ENCODE data around the gene RAP1GAP. TPM values are rescaled to one million over a fixed set of nuclear protein-coding genes. Genes with fewer than 3 reads are reported as not detected.

The RAP1GAP gene
- total and polyA plus RNA-seq, 5 experiments from 2014 or later = 0.49 to 0.60 TPM; not detected in 3

- Mint-ChIP-seq H3K4me3 (peak overlapping the region in 1 of 10 donors; percentile 71), H3K27ac (peak overlapping the region in 1 of 10 donors; percentile 40), H3K4me1 (peaks cover 0 to 7% (median 5%) of the 10 kb centered on the region in 4 donors), H3K36me3 (no peaks in the 10 kb centered on the region), H3K9me3 (no peaks in the 10 kb centered on the region), H3K27me3 (peaks cover 6 to 38% (median 23%) of the 10 kb centered on the region in 5 donors)
- POLR2A ChIA-PET = no interaction called here
- ATAC-seq (no peak), DNase-seq (no peak)
These were observed 76.9 kb downstream of the RAP1GAP start for GRCh38 chr1:21592086-21592865.

GRCh38 chr1:21590934-21591333 lies 78.2 kb downstream of the RAP1GAP start:
- no peak overlapping the region for H3K4me3 Mint-ChIP-seq
- no peak for DNase-seq
- H3K27ac Mint-ChIP-seq = no peak overlapping the region
- no peaks in the 10 kb centered on the region for H3K36me3 Mint-ChIP-seq
- ATAC-seq = no peak
- peaks cover 6 to 38% (median 23%) of the 10 kb centered on the region in 5 donors for H3K27me3 Mint-ChIP-seq
- H3K9me3 Mint-ChIP-seq = no peaks in the 10 kb centered on the region
- POLR2A ChIA-PET = no interaction called here
- H3K4me1 Mint-ChIP-seq = peaks cover 0 to 7% (median 5%) of the 10 kb centered on the region in 4 donors

GRCh38 chr1:21590126-21590880 lies 78.9 kb downstream of the RAP1GAP start:
- H3K27me3 Mint-ChIP-seq = peaks cover 3 to 34% (median 18%) of the 10 kb centered on the region in 5 donors

DNA sequence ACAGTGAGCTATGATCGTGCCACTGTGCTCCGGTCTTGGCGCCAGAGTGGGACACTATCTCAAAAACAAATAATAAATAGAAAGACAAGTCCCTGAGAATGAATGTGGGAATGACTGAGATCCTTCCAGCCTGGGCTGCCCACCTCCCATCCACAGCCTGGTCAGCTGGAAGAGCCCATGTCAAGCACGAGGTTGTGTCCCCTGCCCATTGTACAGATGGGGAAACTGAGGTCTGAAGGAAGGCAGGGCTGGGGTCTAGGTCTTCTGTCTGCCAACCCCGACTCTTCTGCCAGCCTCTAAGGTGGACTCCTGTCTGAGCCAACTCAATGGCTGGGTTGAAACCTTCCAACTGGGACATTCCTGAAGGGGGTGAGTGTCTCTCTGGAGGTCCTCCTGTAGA lies 79.5 kb downstream of the RAP1GAP start:
- peaks cover 0 to 7% (median 5%) of the 10 kb centered on the region in 4 donors for H3K4me1 Mint-ChIP-seq
- POLR2A ChIA-PET = no interaction called here
- no peak overlapping the region for H3K4me3 Mint-ChIP-seq
- H3K9me3 Mint-ChIP-seq = no peaks in the 10 kb centered on the region
- no peak for ATAC-seq
- H3K36me3 Mint-ChIP-seq = no peaks in the 10 kb centered on the region
- H3K27ac Mint-ChIP-seq = no peak overlapping the region
- DNase-seq = no peak
- H3K27me3 Mint-ChIP-seq = peaks cover 3 to 37% (median 21%) of the 10 kb centered on the region in 5 donors

More at GRCh38 chr1:21590126-21590880, 78.9 kb downstream of the RAP1GAP start:
- POLR2A ChIA-PET = no interaction called here
- no peaks in the 10 kb centered on the region for H3K9me3 Mint-ChIP-seq
- H3K27ac Mint-ChIP-seq = no peak overlapping the region
- H3K4me3 Mint-ChIP-seq = no peak overlapping the region
- no peak for DNase-seq
- no peak for ATAC-seq
- no peaks in the 10 kb centered on the region for H3K36me3 Mint-ChIP-seq
- peaks cover 0 to 7% (median 5%) of the 10 kb centered on the region in 4 donors for H3K4me1 Mint-ChIP-seq

- no peak overlapping the region for H3K27ac Mint-ChIP-seq
- peaks cover 2 to 32% (median 25%) of the 10 kb centered on the region in 5 donors for H3K27me3 Mint-ChIP-seq
- H3K4me1 Mint-ChIP-seq = peaks cover 2 to 7% (median 5%) of the 10 kb centered on the region in 4 donors
- POLR2A ChIA-PET = no interaction called here
- ATAC-seq = no peak
- no peaks in the 10 kb centered on the region for H3K9me3 Mint-ChIP-seq
- no peak for DNase-seq
- H3K4me3 Mint-ChIP-seq = no peak overlapping the region
- no peaks in the 10 kb centered on the region for H3K36me3 Mint-ChIP-seq
These were observed 81.6 kb downstream of the RAP1GAP start for GRCh38 chr1:21587602-21587953.

GRCh38 chr1:21586846-21587601 lies 82.1 kb downstream of the RAP1GAP start:
- POLR2A ChIA-PET = no interaction called here
- Mint-ChIP-seq H3K4me3 (no peak overlapping the region), H3K27me3 (peaks cover 2 to 32% (median 22%) of the 10 kb centered on the region in 5 donors), H3K4me1 (peaks cover 2 to 7% (median 5%) of the 10 kb centered on the region in 4 donors), H3K9me3 (no peaks in the 10 kb centered on the region), H3K36me3 (no peaks in the 10 kb centered on the region), H3K27ac (no peak overlapping the region)
- DNase-seq (no peak), ATAC-seq (no peak)

DNA sequence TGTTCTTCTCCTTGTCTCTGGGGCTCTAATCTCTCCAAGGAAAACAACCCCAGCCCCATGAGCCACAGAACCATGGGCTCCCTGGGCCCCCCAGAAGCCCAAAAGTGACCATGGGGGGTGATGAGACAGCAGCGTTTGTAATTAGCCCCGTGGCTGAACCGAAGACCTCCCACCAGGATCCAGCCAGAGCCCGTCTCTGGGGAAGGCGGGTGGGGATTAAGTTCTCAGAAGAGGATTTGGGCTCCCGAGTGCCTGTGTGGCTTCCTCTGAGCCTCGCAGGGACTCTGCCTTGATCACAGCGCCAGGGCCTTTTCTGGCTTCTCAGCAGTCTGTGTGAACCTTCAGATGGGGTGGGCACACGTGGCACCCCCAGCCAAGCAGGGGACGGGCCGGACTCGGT lies 82.9 kb downstream of the RAP1GAP start:
- POLR2A ChIA-PET = no interaction called here
- ATAC-seq = no peak
- DNase-seq = no peak
- H3K4me1 Mint-ChIP-seq = peaks cover 2 to 7% (median 5%) of the 10 kb centered on the region in 4 donors
- no peak overlapping the region for H3K4me3 Mint-ChIP-seq
- H3K36me3 Mint-ChIP-seq = no peaks in the 10 kb centered on the region
- H3K9me3 Mint-ChIP-seq = no peaks in the 10 kb centered on the region
- H3K27me3 Mint-ChIP-seq = peaks cover 2 to 32% (median 20%) of the 10 kb centered on the region in 5 donors
- H3K27ac Mint-ChIP-seq = no peak overlapping the region

DNA sequence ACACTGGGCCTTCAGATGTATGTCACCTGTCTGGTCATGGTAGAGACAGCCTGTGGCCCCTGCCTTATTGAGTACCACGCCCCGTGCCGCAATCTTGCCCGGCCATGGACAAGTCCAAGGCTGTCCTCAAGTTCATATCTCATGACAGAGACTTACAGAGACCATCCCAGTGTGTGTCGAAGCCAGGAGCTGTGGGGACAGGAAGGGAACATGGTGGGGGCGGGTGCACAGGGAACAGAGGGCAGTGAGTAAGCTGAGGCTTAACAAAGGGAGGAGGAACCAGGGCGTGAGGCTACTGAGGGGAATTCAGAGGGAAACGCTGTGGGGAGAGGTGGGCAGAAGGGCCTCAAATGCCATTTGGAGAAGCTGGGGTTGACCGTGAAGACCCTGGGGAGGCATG lies 84.1 kb downstream of the RAP1GAP start:
- Mint-ChIP-seq H3K36me3 (no peaks in the 10 kb centered on the region), H3K27me3 (peaks cover 2 to 32% (median 20%) of the 10 kb centered on the region in 5 donors), H3K27ac (peak overlapping the region in 1 of 10 donors; percentile 35), H3K4me3 (no peak overlapping the region), H3K9me3 (no peaks in the 10 kb centered on the region), H3K4me1 (peaks cover 0 to 2% (median 0%) of the 10 kb centered on the region in 4 donors)
- DNase-seq = no peak
- POLR2A ChIA-PET = no interaction called here
- no peak for ATAC-seq

DNA sequence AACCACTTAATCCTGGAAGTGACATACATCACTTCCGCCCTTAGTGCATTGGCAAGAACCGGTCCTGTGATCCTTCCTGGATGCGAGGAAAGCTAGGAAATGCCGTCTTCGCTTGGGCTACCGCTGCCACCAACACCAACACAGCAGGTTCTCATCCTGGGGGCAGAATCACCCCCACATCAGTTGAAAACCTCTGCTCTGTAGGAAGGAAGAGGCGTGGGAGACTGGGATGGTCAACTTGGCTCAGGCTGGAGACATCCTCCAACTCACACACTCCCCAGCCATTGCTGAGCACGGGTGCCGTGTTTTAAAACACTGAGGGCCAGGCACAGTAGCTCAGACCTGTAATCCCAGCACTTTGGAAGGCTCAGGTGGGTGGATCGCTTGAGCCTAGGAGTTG lies 85.1 kb downstream of the RAP1GAP start:
- ATAC-seq (no peak), DNase-seq (no peak)
- Mint-ChIP-seq H3K36me3 (no peaks in the 10 kb centered on the region), H3K9me3 (no peaks in the 10 kb centered on the region), H3K27me3 (peaks cover 2 to 28% (median 19%) of the 10 kb centered on the region in 5 donors), H3K27ac (no peak overlapping the region), H3K4me1 (peaks cover 0 to 2% (median 0%) of the 10 kb centered on the region in 4 donors), H3K4me3 (no peak overlapping the region)
- POLR2A ChIA-PET = no interaction called here

DNA sequence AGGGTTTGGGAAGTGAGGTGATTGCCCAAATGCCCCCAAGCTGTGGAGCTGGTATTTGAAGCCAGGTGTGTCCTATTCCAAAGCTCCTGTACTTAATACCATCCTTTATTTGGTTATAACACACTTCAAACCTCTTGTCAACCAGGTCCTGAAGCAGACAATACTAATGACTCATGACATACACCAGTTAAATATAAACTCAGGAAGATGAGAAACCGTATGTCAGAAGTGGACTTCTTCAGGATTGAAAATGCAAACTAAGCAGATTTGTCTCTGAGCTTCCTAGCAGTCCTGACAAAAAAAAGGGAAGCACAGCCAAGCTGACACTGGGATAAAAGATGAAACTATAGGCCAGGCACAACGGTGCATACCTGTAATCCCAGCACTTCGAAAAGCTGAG lies 89.4 kb downstream of the RAP1GAP start:
- H3K36me3 Mint-ChIP-seq = no peaks in the 10 kb centered on the region
- DNase-seq (no peak), ATAC-seq (no peak)
- H3K4me3 Mint-ChIP-seq = no peak overlapping the region
- POLR2A ChIA-PET = no interaction called here
- no peaks in the 10 kb centered on the region for H3K9me3 Mint-ChIP-seq
- H3K27ac Mint-ChIP-seq = no peak overlapping the region
- H3K27me3 Mint-ChIP-seq = peaks cover 2 to 21% (median 15%) of the 10 kb centered on the region in 5 donors
- H3K4me1 Mint-ChIP-seq = peaks cover 0 to 2% (median 0%) of the 10 kb centered on the region in 4 donors

GRCh38 chr1:21577933-21578332 lies 91.2 kb downstream of the RAP1GAP start:
- ATAC-seq = no peak
- Mint-ChIP-seq H3K4me1 (peaks cover 0 to 2% (median 0%) of the 10 kb centered on the region in 4 donors), H3K9me3 (no peaks in the 10 kb centered on the region), H3K27me3 (peaks cover 4 to 31% (median 26%) of the 10 kb centered on the region in 5 donors), H3K36me3 (no peaks in the 10 kb centered on the region), H3K27ac (no peak overlapping the region), H3K4me3 (no peak overlapping the region)
- POLR2A ChIA-PET = no interaction called here
- DNase-seq = no peak

- Mint-ChIP-seq H3K36me3 (no peaks in the 10 kb centered on the region), H3K27ac (no peak overlapping the region), H3K4me3 (no peak overlapping the region), H3K27me3 (peaks cover 4 to 29% (median 23%) of the 10 kb centered on the region in 5 donors), H3K9me3 (no peaks in the 10 kb centered on the region), H3K4me1 (no peaks in the 10 kb centered on the region)
- POLR2A ChIA-PET = no interaction called here
- ATAC-seq (no peak), DNase-seq (no peak)
These were observed 91.8 kb downstream of the RAP1GAP start for GRCh38 chr1:21577324-21577723.

DNA sequence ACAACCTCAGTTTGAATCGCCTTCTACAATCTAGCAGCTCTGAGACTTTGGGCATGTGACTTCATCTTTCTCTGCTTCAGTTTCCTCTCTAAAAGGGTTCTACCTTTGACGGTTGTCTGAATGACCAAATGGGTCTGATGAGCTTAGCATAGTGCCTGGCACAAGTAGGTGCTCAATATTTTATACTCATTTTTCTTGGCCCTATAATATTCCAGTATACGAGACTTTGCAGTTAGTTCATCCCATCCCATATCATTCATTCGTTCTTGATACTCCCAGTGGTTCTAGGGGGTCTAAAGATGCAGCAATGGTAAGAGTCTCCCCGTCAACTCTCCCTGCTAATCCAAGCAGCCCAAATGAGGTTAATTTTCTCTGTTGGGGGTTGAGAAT lies 92.4 kb downstream of the RAP1GAP start:
- H3K36me3 Mint-ChIP-seq = no peaks in the 10 kb centered on the region
- H3K4me3 Mint-ChIP-seq = no peak overlapping the region
- H3K4me1 Mint-ChIP-seq = no peaks in the 10 kb centered on the region
- peaks cover 4 to 29% (median 23%) of the 10 kb centered on the region in 5 donors for H3K27me3 Mint-ChIP-seq
- ATAC-seq (no peak), DNase-seq (no peak)
- H3K27ac Mint-ChIP-seq = no peak overlapping the region
- no peaks in the 10 kb centered on the region for H3K9me3 Mint-ChIP-seq
- POLR2A ChIA-PET = no interaction called here
